ENCODE data around the gene ARPC1B. TPM values are rescaled to one million over a fixed set of nuclear protein-coding genes. Genes with fewer than 3 reads are reported as not detected.

ARPC1B gene
- total and polyA plus RNA-seq, 5 donors from 2014 or later: 205 to 898 (median 623) TPM

- Mint-ChIP-seq H3K9me3 (no peaks in the 10 kb centered on the region), H3K4me3 (no peak overlapping the region), H3K36me3 (peaks cover 26% of the 10 kb centered on the region), H3K4me1 (peaks cover 0 to 6% (median 0%) of the 10 kb centered on the region in 4 donors), H3K27ac (no peak overlapping the region), H3K27me3 (no peaks in the 10 kb centered on the region)
- H3K27me3 ChIP-seq (ENCODE audit: control insufficient read depth, insufficient read depth, low read length): no peaks in the 10 kb centered on the region
- H3K36me3 ChIP-seq (ENCODE audit: control insufficient read depth, insufficient read depth, low read length): peaks cover 68% of the 10 kb centered on the region
- no peak overlapping the region for H3K27ac ChIP-seq (ENCODE audit: insufficient read depth, low read length, poor library complexity, severe bottlenecking)
- no peaks in the 10 kb centered on the region for H3K9me3 ChIP-seq (ENCODE audit: control insufficient read depth in 2 of 2, low read length in 2 of 2)
- no peaks in the 10 kb centered on the region for H3K4me1 ChIP-seq (ENCODE audit: control insufficient read depth, insufficient read depth, low read length, poor library complexity, severe bottlenecking)
- DNase-seq (no peak), ATAC-seq (ENCODE audit: low read depth in 2 of 2) (no peak)
- no peak overlapping the region for H3K4me3 ChIP-seq (ENCODE audit: low read depth, low read length)
These were observed 45.7 kb downstream of the ARPC1B start for GRCh38 chr7:99420213-99420612.

- H3K9me3 Mint-ChIP-seq: no peaks in the 10 kb centered on the region
- H3K4me1 Mint-ChIP-seq: peaks cover 0 to 4% (median 0%) of the 10 kb centered on the region in 4 donors
- H3K4me3 Mint-ChIP-seq: no peak overlapping the region
- DNase-seq (no peak), ATAC-seq (ENCODE audit: low read depth in 2 of 2) (no peak)
- peaks cover 22% of the 10 kb centered on the region for H3K36me3 Mint-ChIP-seq
- H3K27ac Mint-ChIP-seq: no peak overlapping the region
- Histone ChIP-seq H3K27me3 (ENCODE audit: control insufficient read depth, insufficient read depth, low read length) (no peaks in the 10 kb centered on the region), H3K36me3 (ENCODE audit: control insufficient read depth, insufficient read depth, low read length) (peaks cover 68% of the 10 kb centered on the region), H3K4me1 (ENCODE audit: control insufficient read depth, insufficient read depth, low read length, poor library complexity, severe bottlenecking) (no peaks in the 10 kb centered on the region), H3K4me3 (ENCODE audit: low read depth, low read length) (no peak overlapping the region), H3K9me3 (ENCODE audit: control insufficient read depth in 2 of 2, low read length in 2 of 2) (no peaks in the 10 kb centered on the region), H3K27ac (ENCODE audit: insufficient read depth, low read length, poor library complexity, severe bottlenecking) (no peak overlapping the region)
- no peaks in the 10 kb centered on the region for H3K27me3 Mint-ChIP-seq
These were observed 46.5 kb downstream of the ARPC1B start for GRCh38 chr7:99420986-99421385.

GRCh38 chr7:99422186-99422585 is 47.7 kb downstream of the ARPC1B start:
- DNase-seq (no peak), ATAC-seq (ENCODE audit: low read depth in 2 of 2) (no peak)
- H3K36me3 ChIP-seq (ENCODE audit: control insufficient read depth, insufficient read depth, low read length): peaks cover 57% of the 10 kb centered on the region
- H3K36me3 Mint-ChIP-seq: peaks cover 16% of the 10 kb centered on the region
- peak overlapping the region in 1 of 3 donors; percentile 79 for H3K27ac Mint-ChIP-seq
- H3K27me3 Mint-ChIP-seq: no peaks in the 10 kb centered on the region
- H3K4me3 Mint-ChIP-seq: no peak overlapping the region
- no peak overlapping the region for H3K27ac ChIP-seq (ENCODE audit: insufficient read depth, low read length, poor library complexity, severe bottlenecking)
- peaks cover 0 to 2% (median 0%) of the 10 kb centered on the region in 4 donors for H3K4me1 Mint-ChIP-seq
- H3K27me3 ChIP-seq (ENCODE audit: control insufficient read depth, insufficient read depth, low read length): no peaks in the 10 kb centered on the region
- no peaks in the 10 kb centered on the region for H3K4me1 ChIP-seq (ENCODE audit: control insufficient read depth, insufficient read depth, low read length, poor library complexity, severe bottlenecking)
- no peak overlapping the region for H3K4me3 ChIP-seq (ENCODE audit: low read depth, low read length)
- no peaks in the 10 kb centered on the region for H3K9me3 ChIP-seq (ENCODE audit: control insufficient read depth in 2 of 2, low read length in 2 of 2)
- H3K9me3 Mint-ChIP-seq: no peaks in the 10 kb centered on the region

GRCh38 chr7:99422625-99423024 is 48.1 kb downstream of the ARPC1B start:
- Mint-ChIP-seq H3K27ac (no peak overlapping the region), H3K27me3 (no peaks in the 10 kb centered on the region), H3K4me1 (peaks cover 0 to 2% (median 0%) of the 10 kb centered on the region in 4 donors), H3K36me3 (peaks cover 11% of the 10 kb centered on the region), H3K9me3 (no peaks in the 10 kb centered on the region), H3K4me3 (no peak overlapping the region)
- H3K4me1 ChIP-seq (ENCODE audit: control insufficient read depth, insufficient read depth, low read length, poor library complexity, severe bottlenecking): no peaks in the 10 kb centered on the region
- DNase-seq (no peak), ATAC-seq (ENCODE audit: low read depth in 2 of 2) (no peak)
- no peaks in the 10 kb centered on the region for H3K27me3 ChIP-seq (ENCODE audit: control insufficient read depth, insufficient read depth, low read length)
- H3K36me3 ChIP-seq (ENCODE audit: control insufficient read depth, insufficient read depth, low read length): peaks cover 52% of the 10 kb centered on the region
- no peaks in the 10 kb centered on the region for H3K9me3 ChIP-seq (ENCODE audit: control insufficient read depth in 2 of 2, low read length in 2 of 2)
- no peak overlapping the region for H3K4me3 ChIP-seq (ENCODE audit: low read depth, low read length)
- no peak overlapping the region for H3K27ac ChIP-seq (ENCODE audit: insufficient read depth, low read length, poor library complexity, severe bottlenecking)

- peaks cover 28% of the 10 kb centered on the region for H3K36me3 ChIP-seq (ENCODE audit: control insufficient read depth, insufficient read depth, low read length)
- H3K9me3 ChIP-seq (ENCODE audit: control insufficient read depth in 2 of 2, low read length in 2 of 2): no peaks in the 10 kb centered on the region
- no peak overlapping the region for H3K27ac ChIP-seq (ENCODE audit: insufficient read depth, low read length, poor library complexity, severe bottlenecking)
- Mint-ChIP-seq H3K27ac (no peak overlapping the region), H3K9me3 (no peaks in the 10 kb centered on the region), H3K4me1 (peaks cover 0 to 6% (median under 1%) of the 10 kb centered on the region in 4 donors), H3K36me3 (peaks cover 5% of the 10 kb centered on the region), H3K27me3 (no peaks in the 10 kb centered on the region), H3K4me3 (no peak overlapping the region)
- DNase-seq (no peak), ATAC-seq (ENCODE audit: low read depth in 2 of 2) (no peak)
- no peaks in the 10 kb centered on the region for H3K4me1 ChIP-seq (ENCODE audit: control insufficient read depth, insufficient read depth, low read length, poor library complexity, severe bottlenecking)
- no peak overlapping the region for H3K4me3 ChIP-seq (ENCODE audit: low read depth, low read length)
- no peaks in the 10 kb centered on the region for H3K27me3 ChIP-seq (ENCODE audit: control insufficient read depth, insufficient read depth, low read length)
These were observed 50.6 kb downstream of the ARPC1B start for GRCh38 chr7:99424932-99425730.

- H3K27me3 Mint-ChIP-seq: no peaks in the 10 kb centered on the region
- peaks cover 0 to 6% (median 0%) of the 10 kb centered on the region in 4 donors for H3K4me1 Mint-ChIP-seq
- peaks cover 19% of the 10 kb centered on the region for H3K36me3 ChIP-seq (ENCODE audit: control insufficient read depth, insufficient read depth, low read length)
- no peaks in the 10 kb centered on the region for H3K4me1 ChIP-seq (ENCODE audit: control insufficient read depth, insufficient read depth, low read length, poor library complexity, severe bottlenecking)
- H3K4me3 Mint-ChIP-seq: no peak overlapping the region
- H3K9me3 ChIP-seq (ENCODE audit: control insufficient read depth in 2 of 2, low read length in 2 of 2): no peaks in the 10 kb centered on the region
- H3K27ac Mint-ChIP-seq: no peak overlapping the region
- ATAC-seq (ENCODE audit: low read depth in 2 of 2) (peak in 1 of 2 donors; percentile 63), DNase-seq (peak in 1 of 3 donors; percentile 53)
- H3K27ac ChIP-seq (ENCODE audit: insufficient read depth, low read length, poor library complexity, severe bottlenecking): no peak overlapping the region
- no peaks in the 10 kb centered on the region for H3K9me3 Mint-ChIP-seq
- H3K36me3 Mint-ChIP-seq: peaks cover 6% of the 10 kb centered on the region
- H3K4me3 ChIP-seq (ENCODE audit: low read depth, low read length): no peak overlapping the region
- no peaks in the 10 kb centered on the region for H3K27me3 ChIP-seq (ENCODE audit: control insufficient read depth, insufficient read depth, low read length)
These were observed 54.5 kb downstream of the ARPC1B start for GRCh38 chr7:99428972-99429566.

- no peak for ATAC-seq (ENCODE audit: low read depth in 2 of 2)
- Mint-ChIP-seq H3K36me3 (peaks cover 6% of the 10 kb centered on the region), H3K4me1 (peaks cover 0 to 6% (median 0%) of the 10 kb centered on the region in 4 donors), H3K9me3 (no peaks in the 10 kb centered on the region), H3K4me3 (no peak overlapping the region), H3K27me3 (no peaks in the 10 kb centered on the region), H3K27ac (no peak overlapping the region)
- H3K36me3 ChIP-seq (ENCODE audit: control insufficient read depth, insufficient read depth, low read length): peaks cover 19% of the 10 kb centered on the region
- H3K4me1 ChIP-seq (ENCODE audit: control insufficient read depth, insufficient read depth, low read length, poor library complexity, severe bottlenecking): no peaks in the 10 kb centered on the region
- H3K9me3 ChIP-seq (ENCODE audit: control insufficient read depth in 2 of 2, low read length in 2 of 2): no peaks in the 10 kb centered on the region
- no peak for DNase-seq
- no peak overlapping the region for H3K27ac ChIP-seq (ENCODE audit: insufficient read depth, low read length, poor library complexity, severe bottlenecking)
- H3K27me3 ChIP-seq (ENCODE audit: control insufficient read depth, insufficient read depth, low read length): no peaks in the 10 kb centered on the region
- H3K4me3 ChIP-seq (ENCODE audit: low read depth, low read length): no peak overlapping the region
These were observed 55.2 kb downstream of the ARPC1B start for GRCh38 chr7:99429756-99430155.
